ENCODE results near the gene MAS1L.
"Not testable (repeated sequence)": the region's sequence is repeated elsewhere in the genome, so short reads cannot be mapped to it uniquely, and the experiment has no call there.

The MAS1L gene

DNA sequence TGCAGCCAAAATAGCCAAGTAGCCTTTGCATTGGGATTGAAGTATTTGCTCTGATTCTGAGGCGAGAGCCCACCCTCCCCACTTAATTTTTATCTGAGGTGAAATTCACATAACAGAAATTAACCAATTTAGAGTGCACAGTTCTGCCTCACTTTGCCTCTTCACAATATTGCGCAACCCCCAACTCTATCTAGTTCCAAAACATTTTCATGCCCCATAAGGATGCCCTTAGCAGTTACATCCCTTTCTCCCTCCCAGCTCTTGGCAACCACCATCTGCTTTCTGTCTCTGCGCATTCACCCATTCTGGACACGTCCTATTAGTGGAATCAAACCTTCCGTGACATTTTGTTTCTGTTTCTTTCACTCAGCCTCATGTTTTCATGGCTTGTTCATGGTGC is 9.0 kb downstream of the MAS1L start:
- DNase-seq: no peak

DNA sequence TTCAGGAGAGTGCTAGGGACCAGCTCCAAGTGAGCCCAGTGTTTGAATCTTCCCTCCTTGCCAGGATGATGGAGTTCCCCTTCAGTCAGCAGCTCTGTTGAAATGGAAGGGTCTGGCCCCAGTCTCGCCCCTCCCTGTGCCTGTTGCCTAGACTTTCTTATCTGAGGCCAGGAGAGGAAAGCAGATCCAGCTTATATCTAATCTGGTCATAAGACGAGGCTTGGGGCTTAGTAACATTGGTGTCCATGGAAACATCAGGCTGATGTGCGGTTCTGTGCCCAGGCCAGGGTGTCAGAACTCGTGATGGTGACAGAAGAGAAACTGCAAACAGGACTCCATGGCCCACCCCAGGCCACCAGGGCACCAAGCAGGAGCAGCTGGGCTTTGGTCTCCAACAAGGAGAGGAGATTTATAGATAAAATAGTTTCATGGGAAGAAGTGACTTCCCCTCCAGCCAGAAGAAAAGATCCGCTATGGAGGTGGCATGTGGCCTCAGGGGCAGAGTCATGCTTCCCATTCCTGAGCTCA is 9.8 kb downstream of the MAS1L start:
- no peak for DNase-seq

DNA sequence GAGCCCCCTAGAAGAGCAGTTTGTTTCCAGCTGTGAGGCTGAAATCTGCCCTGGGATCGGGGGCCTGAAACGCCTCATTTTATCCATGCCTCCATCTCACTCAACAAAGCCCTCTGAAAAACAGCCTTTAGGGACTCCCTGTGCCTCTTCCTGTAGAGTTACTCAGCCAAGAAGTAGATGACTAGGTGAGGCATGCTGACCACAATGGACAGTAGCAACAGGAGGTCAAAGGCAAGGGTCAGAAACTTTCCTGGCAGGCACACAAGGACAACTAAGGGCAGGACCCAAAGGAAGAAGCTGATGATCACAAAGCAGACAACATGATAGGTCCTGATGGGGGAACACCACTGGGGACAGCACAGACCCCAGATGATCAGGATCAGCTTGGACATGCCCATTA is 12.8 kb downstream of the MAS1L start:
- DNase-seq: no peak

- no peak for DNase-seq
Observed at GRCh38 chr6:29466241-29466640, 21.5 kb downstream of the MAS1L start.

- DNase-seq: no peak
Observed at GRCh38 chr6:29465801-29466200, 22.0 kb downstream of the MAS1L start.

DNA sequence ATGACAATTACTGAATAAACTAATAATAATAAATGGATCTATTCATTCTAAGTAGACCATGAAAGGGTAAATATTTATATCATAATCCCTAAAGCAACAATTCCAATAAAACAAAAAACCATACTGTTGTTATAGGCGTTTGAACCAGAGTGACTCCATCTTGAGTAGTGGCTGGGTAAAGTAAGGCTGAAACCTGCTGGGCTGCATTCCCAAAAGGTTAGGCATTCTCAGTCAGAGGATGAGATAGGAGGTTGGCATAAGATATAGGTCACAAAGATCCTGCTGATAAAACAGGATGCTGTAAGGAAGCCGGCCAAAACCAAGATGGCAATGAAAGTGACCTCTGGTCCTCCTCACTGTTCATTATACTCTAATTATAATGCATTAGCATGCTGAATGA is 22.5 kb downstream of the MAS1L start:
- DNase-seq: no peak

GRCh38 chr6:29462022-29462421 is 25.7 kb downstream of the MAS1L start:
- DNase-seq: no peak

DNA sequence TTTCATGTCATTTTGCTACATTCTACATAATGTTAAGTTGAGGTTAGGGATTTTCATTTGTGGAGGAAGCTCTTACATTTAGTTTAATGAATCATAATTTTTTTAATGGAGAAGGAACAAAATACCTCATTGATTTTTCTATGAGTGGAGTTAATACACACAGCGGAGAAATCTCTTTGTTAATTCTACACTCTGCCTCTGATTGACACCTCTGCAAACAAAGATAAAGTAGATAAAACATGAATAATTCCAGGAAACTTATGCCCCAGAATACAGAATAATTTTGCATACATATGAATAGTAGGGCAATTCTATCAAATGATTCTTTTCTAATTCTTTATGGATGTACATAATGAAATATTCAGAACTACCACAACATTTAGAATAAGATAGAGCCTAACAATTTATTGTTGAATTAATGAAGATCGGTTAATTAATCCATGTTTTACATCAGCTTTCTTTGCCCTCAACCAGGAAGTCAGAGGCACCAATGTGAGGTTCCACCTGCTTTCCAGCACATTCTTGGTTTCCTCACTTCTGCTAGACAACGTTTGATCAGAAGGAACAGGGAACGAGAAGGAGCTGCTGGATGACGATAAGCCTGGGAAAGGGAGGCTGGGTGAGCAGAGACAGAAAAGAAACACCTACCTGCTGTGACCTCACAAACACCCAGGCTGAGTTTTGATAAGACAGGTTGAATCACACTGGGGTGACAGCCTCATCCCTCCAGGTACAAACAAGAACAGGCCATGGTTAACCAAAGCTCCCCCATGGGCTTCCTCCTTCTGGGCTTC is 26.5 kb downstream of the MAS1L start:
- DNase-seq: no peak

GRCh38 chr6:29456971-29457370 is 30.8 kb downstream of the MAS1L start, which contains the start of the genes OR11A1 and OR2H1:
Gene OR11A1, minus strand, starts transcription at chr6:29457071. Its CDS starts 29,430 bp downstream, at chr6:29427641.
Gene OR2H1, plus strand, starts transcription at chr6:29457155. Its CDS starts 4,615 bp downstream, at chr6:29461770.
- DNase-seq: no peak

- no peak for DNase-seq
Observed at GRCh38 chr6:29451471-29452193, 36.1 kb downstream of the MAS1L start.

DNA sequence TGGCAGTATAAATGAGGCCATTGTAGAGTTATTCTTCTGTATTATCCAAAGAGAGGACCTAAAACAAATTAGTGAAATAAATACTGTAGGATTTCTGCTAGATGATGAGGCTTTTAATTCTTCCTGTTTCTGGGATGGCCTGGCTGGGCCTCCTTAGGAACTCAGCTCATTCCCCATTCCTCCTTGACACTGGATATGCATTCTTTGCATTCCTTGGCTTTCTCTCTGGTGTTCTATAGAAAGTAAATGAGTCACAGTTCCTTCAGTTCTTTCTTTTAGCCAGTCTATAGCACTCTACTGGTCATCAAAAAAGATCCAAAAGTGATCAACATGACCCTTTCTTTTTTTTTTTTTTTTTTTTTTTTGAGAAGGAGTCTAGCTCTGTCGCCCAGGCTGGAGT is 40.1 kb downstream of the MAS1L start:
- no peak for DNase-seq

- not testable (repeated sequence) for DNase-seq
Observed at GRCh38 chr6:29444031-29444430, 43.7 kb downstream of the MAS1L start.

DNA sequence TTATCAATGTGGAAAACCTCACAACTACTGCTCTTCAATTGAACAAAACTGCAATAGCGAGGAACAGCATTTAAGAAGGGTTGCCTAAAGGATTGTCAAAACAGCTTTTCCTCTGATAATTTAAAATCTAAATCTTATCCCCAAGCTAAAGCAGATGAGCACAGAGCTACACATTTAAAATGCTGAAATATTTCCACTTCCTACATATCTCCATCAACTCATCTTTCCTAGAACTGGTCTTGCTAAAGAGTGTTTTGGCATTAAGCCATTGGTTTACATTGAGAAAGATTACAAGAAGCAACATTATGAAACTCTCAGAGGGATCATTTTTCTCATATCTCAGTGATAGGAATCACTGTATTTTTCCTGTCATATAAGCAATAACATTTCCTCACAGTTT is 45.0 kb downstream of the MAS1L start:
- DNase-seq: no peak

DNA sequence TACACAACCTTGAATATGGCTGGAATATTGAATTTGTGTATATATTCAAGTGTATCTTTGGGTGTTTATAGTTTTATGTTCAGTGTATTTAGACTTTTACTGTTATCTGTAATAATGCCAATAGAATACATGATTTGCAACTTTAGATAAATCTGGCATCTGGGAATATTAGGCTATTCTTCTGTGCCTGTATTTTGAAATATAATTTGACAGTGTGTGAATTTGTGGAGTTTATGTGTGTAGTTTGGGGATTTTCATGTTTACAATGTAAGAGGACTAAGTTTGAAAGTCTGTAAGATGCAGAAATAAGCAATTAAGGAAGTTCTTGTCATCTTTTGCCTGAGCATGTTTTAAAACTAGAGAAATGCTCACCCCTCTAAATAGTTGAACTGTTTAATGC is 48.8 kb downstream of the MAS1L start, which contains the start of gene OR10C1:
OR10C1 (plus strand) TSS at position 301 of the 400 bp plus-strand sequence. CDS start 710 bp downstream, outside the sequence.
- DNase-seq: no peak

GRCh38 chr6:29436730-29437129 is 51.0 kb downstream of the MAS1L start:
- not testable (repeated sequence) for DNase-seq

Data from NCI-H510A (cell line).